Natural killer cell (primary cell): ENCODE data around the gene FSTL4. TPM values are rescaled to one million over a fixed set of nuclear protein-coding genes. Genes with fewer than 3 reads are reported as not detected.

Source experiments
- ATAC-seq, 3 donors: fragments of 150-1000 bp in 2 of 3; fragments of 200-7000 bp in 1 of 3; cut with Tn5 transposase; 1 replicate in 1 of 3; 2 replicates in 2 of 3; pipeline ENCODE4 v1.10.0; 2021; ENCODE audit warnings: mild to moderate bottlenecking in 2 of 3, moderate library complexity in 2 of 3
- DNase-seq, 2 donors: peaks; one replicate each; pipeline versions ENCODE4 v3.0.0 to v3.0.0-alpha.2; 2013 to 2021; ENCODE audit warnings: mixed read lengths in 1 of 2
- H3K27ac ChIP-seq: one replicate; pipeline ENCODE4 v1.5.1; 2013; ENCODE audit warnings: mild to moderate bottlenecking, low read length
- H3K27me3 ChIP-seq: one replicate; pipeline ENCODE4 v1.6.1; 2013; ENCODE audit warnings: low read length; ENCODE audit not compliant: control insufficient read depth, insufficient read depth
- H3K36me3 ChIP-seq: one replicate; pipeline ENCODE4 v1.6.1; 2013; ENCODE audit warnings: low read length; ENCODE audit not compliant: control insufficient read depth, insufficient read depth
- H3K4me1 ChIP-seq: one replicate; pipeline ENCODE4 v1.6.1; 2013; ENCODE audit warnings: low read length; ENCODE audit not compliant: control insufficient read depth, insufficient read depth
- H3K4me3 ChIP-seq: one replicate; pipeline ENCODE4 v1.5.1; 2013; ENCODE audit warnings: low read length
- H3K9me3 ChIP-seq: one replicate; pipeline ENCODE4 v1.6.1; 2013; ENCODE audit warnings: low read length; ENCODE audit not compliant: control insufficient read depth, insufficient read depth
- H3K27ac Mint-ChIP-seq, 2 donors: one replicate each; pipeline ENCODE4 v1.8.0; 2022; ENCODE audit warnings: mild to moderate bottlenecking in 2 of 2, mixed read lengths in 2 of 2, moderate library complexity in 1 of 2
- H3K27me3 Mint-ChIP-seq, 2 donors: one replicate each; pipeline ENCODE4 v1.8.0; 2022; ENCODE audit warnings: low read depth in 2 of 2, mixed read lengths in 2 of 2
- H3K36me3 Mint-ChIP-seq: one replicate; pipeline ENCODE4 v1.8.0; 2022; ENCODE audit warnings: mixed read lengths
- H3K4me1 Mint-ChIP-seq, 2 donors: one replicate each; pipeline ENCODE4 v1.8.0; 2022; ENCODE audit warnings: mixed read lengths in 2 of 2
- H3K4me3 Mint-ChIP-seq: one replicate; pipeline ENCODE4 v1.8.0; 2022; ENCODE audit warnings: mild to moderate bottlenecking, moderate library complexity, mixed read lengths
- H3K9me3 Mint-ChIP-seq, 2 donors: one replicate each; pipeline ENCODE4 v1.8.0; 2022; ENCODE audit warnings: mixed read lengths in 2 of 2
- whole genome bisulfite sequencing: methylation state at CpG from one replicate; pipeline ENCODE4 v1.1.7; 2013; ENCODE audit warnings: missing lambda C conversion rate; ENCODE audit not compliant: insufficient coverage; 5-methylcytosine and 5-hydroxymethylcytosine counted together
- intact Hi-C: fragments of 100-400 bp; cut with micrococcal nuclease; formaldehyde crosslinking; loops from one replicate; pipeline ENCODE4 v1.14.2; 2022
- total RNA-seq, 4 donors: library from RNA; stranded (reverse); fragments of 120-200 nt in 1 of 4; gene quantifications; one replicate each; pipeline versions ENCODE4 v1.2.3 to v1.2.4, GENCODE V29; 2013 to 2022
- TF ChIP-seq, protein P1 (sequence below): fragments of 200-600 bp; IDR thresholded peaks from one replicate; pipeline ENCODE4 v1.8.0; 2022; ENCODE audit warnings: antibody characterized with exemption

The FSTL4 gene
- total RNA-seq, 3 donors from 2014 or later (not counting 1 experiment from before 2014, with no cell fraction given): 0.11 to 0.75 (median 0.55) TPM

DNA sequence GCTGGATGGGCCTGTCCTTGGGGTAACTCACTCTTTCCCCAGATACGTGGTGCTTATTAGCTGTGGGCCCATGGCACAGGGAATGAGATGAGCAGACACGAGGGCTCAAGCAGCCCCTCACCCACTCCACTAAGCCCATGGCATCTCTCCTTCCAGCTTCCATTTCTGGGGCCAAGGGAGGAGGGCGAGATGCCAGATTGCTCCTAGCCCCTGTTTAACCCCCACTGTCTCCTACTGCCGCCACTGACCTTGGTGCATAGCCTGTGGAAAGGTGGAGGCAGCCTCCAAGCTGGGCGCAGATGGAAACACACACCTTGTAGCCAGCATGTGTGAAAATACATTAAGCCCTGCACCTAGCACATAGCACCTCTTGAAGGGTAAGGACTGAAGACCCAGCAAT is 167.6 kb downstream of the FSTL4 start:
- Mint-ChIP-seq H3K9me3 (no peaks in the 10 kb centered on the region), H3K36me3 (no peaks in the 10 kb centered on the region), H3K27ac (no peak overlapping the region), H3K4me3 (no peak overlapping the region), H3K4me1 (no peaks in the 10 kb centered on the region), H3K27me3 (no peaks in the 10 kb centered on the region)
- Histone ChIP-seq H3K36me3 (no peaks in the 10 kb centered on the region), H3K27ac (no peak overlapping the region), H3K4me1 (no peaks in the 10 kb centered on the region), H3K4me3 (no peak overlapping the region), H3K9me3 (no peaks in the 10 kb centered on the region), H3K27me3 (no peaks in the 10 kb centered on the region)
- no peak for DNase-seq
- ATAC-seq: no peak
- intact Hi-C loops: no loop called here
- TF ChIP-seq, protein P1, sequence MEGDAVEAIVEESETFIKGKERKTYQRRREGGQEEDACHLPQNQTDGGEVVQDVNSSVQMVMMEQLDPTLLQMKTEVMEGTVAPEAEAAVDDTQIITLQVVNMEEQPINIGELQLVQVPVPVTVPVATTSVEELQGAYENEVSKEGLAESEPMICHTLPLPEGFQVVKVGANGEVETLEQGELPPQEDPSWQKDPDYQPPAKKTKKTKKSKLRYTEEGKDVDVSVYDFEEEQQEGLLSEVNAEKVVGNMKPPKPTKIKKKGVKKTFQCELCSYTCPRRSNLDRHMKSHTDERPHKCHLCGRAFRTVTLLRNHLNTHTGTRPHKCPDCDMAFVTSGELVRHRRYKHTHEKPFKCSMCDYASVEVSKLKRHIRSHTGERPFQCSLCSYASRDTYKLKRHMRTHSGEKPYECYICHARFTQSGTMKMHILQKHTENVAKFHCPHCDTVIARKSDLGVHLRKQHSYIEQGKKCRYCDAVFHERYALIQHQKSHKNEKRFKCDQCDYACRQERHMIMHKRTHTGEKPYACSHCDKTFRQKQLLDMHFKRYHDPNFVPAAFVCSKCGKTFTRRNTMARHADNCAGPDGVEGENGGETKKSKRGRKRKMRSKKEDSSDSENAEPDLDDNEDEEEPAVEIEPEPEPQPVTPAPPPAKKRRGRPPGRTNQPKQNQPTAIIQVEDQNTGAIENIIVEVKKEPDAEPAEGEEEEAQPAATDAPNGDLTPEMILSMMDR: no peak
- 90% methylated on average over 4 of the region's 5 CpGs for WGBS

DNA sequence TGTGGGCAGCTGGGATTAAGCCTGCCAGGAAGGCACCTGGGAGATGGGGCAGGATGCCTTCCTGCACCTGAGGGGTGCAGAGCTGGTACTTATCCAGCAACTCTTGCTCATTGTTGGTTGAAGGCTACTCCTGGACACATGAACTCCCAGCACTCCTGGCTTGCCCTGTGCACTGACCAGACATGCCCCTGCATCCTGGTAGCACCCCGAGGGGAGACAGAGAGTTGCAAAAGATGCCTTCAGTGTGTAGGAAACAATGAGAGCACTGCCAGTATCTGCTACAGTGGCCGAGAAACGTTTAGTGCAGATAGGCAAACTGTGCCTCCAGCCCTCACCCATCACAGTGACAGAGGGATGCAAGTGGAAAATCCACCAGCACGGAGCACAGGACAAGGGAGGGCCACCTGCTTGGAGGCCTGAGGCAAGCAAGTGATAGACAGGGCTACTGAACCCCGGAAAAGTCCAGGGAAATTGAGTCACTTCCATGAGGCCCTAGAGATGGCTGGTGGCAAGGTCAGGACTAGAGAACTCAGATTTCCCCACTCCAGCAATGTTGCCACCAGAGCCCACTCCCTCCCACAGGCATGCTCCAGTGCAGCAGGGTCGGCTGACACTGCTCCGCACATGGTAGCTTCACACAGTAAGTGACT is 171.1 kb downstream of the FSTL4 start:
- Mint-ChIP-seq H3K9me3 (no peaks in the 10 kb centered on the region), H3K4me3 (no peak overlapping the region), H3K36me3 (no peaks in the 10 kb centered on the region), H3K27me3 (peaks cover 7 to 9% of the 10 kb centered on the region in 2 donors), H3K4me1 (no peaks in the 10 kb centered on the region), H3K27ac (no peak overlapping the region)
- Histone ChIP-seq H3K4me1 (no peaks in the 10 kb centered on the region), H3K9me3 (no peaks in the 10 kb centered on the region), H3K27ac (no peak overlapping the region), H3K27me3 (no peaks in the 10 kb centered on the region), H3K36me3 (no peaks in the 10 kb centered on the region), H3K4me3 (no peak overlapping the region)
- intact Hi-C loops: no loop called here
- TF ChIP-seq, protein P1: no peak
- ATAC-seq (no peak), DNase-seq (no peak)
- WGBS: 86% methylated on average over 7 of the region's 7 CpGs

DNA sequence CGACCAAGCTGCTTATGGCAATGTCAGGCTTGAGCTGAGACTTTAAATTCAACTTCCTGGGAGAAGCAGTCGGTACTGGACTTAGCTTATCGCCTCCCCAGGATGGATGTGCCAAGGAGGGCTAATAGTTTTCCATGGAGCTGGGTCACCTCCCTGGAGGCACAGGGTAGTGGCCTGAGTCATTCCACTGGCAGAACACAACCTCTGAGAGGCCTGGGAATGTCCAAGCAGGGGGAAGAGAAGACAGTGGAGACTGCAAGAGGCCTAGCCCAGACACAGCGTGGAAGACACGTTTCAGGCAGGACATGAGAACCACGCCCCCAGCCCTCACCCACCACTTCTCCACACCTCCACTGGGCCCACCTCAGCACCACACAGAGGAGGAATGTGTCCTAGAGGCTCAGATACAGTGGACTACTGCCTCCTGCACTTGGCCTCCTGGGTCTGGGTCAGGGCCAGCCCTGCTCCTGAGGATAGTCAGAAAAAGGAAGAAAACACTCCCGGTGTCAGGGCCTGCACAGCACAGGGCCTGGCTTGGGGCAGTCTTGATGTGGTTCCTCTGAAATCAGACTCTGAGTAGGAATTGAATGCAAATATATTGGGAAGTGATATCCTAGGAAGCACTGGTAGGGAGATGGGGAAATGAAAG is 171.8 kb downstream of the FSTL4 start:
- H3K27me3 ChIP-seq: no peaks in the 10 kb centered on the region
- H3K27me3 Mint-ChIP-seq: peaks cover 7 to 9% of the 10 kb centered on the region in 2 donors
- no peak overlapping the region for H3K4me3 ChIP-seq
- intact Hi-C loops: no loop called here
- DNase-seq: no peak
- no peak overlapping the region for H3K27ac ChIP-seq
- ATAC-seq: no peak
- no peak overlapping the region for H3K4me3 Mint-ChIP-seq
- 83% methylated on average over 7 of the region's 7 CpGs for WGBS
- H3K27ac Mint-ChIP-seq: no peak overlapping the region
- H3K9me3 ChIP-seq: no peaks in the 10 kb centered on the region
- H3K36me3 Mint-ChIP-seq: no peaks in the 10 kb centered on the region
- TF ChIP-seq, protein P1: no peak
- H3K4me1 ChIP-seq: no peaks in the 10 kb centered on the region
- no peaks in the 10 kb centered on the region for H3K9me3 Mint-ChIP-seq
- no peaks in the 10 kb centered on the region for H3K4me1 Mint-ChIP-seq
- no peaks in the 10 kb centered on the region for H3K36me3 ChIP-seq
